Measurements from ENCODE around the gene ITSN2.
"Not testable (repeated sequence)": the region's sequence is repeated elsewhere in the genome, so short reads cannot be mapped to it uniquely, and the experiment has no call there.

The ITSN2 gene

GRCh38 chr2:24210106-24210455 lies 150.3 kb downstream of the ITSN2 start:
- no peak for DNase-seq

DNA sequence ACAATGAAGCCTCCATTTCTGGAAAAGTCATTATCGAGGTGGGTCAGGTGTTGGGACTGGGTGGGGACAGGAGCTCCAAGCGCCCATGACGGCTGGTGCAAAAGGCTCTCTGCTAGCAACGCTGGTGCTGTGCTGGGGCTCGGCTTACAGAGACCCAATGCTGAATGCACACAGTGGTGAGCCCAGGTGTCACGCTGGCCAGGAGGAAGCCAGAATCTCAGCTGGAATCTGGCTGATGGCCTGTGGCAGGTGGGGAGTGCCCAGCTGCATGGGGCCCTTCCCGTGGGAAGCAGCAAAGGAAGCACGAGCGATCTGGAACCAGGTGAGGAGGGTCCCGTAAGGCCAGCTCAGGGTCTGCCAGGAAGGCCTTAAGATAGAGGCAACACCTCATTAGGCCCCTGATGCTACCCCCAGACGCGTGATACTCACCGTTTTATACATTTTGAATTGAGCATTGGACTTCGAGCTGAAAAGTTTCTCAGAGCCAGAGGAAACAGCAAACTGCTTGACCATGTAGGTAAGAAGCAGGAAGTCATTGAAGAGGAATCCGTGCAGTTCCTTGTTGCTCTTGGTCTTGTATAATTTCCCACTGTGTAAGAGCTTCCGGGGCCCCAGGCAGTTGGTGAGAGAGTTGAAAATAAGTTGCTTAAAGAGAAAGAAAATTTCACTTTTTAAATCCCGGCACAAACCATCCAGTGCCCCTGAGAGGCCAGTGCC lies 150.8 kb downstream of the ITSN2 start:
- DNase-seq: no peak

DNA sequence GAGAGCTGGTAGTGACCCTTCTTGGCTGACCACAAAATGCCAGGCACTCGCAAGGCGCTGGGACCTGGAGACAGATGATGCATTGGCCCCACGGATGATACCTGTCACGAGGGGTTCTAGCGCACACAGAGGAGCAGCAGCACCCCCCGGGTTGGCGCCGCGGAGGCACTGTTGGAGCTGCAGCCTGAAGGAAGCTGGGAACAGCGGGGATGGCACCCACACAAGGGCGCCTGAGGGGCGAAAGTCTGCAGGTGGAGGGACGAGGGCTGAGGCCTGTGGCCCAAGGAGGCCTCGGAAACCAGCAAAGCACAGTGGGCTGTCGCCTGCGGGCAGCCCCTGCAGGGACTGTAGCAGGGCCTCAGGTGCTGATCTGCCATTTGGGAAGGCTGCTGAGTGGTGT lies 151.8 kb downstream of the ITSN2 start:
- no peak for DNase-seq

DNA sequence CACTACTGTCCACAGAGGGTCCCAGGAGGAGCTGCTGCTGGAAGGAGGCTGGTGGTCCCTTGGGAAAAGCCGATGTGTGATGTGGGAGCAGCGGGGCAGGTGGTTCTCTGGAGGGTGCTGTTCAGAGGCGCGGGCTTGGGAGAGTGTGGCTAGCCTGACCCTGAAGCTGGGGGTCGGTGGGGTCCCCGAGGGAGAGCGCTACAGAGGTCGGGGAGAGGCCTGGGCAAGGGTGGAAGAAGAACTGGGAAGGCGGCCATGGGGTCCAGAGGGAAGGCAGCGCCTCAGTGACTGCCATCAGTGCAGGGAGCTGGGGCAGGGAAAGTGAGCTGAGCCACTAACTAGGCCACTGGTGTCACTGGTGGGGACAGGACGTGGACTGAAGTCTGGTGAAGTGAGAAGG lies 153.0 kb downstream of the ITSN2 start:
- DNase-seq: no peak

- DNase-seq: no peak
Observed at GRCh38 chr2:24206714-24207113, 153.6 kb downstream of the ITSN2 start.

GRCh38 chr2:24206242-24206641 lies 154.1 kb downstream of the ITSN2 start:
- DNase-seq: no peak

DNA sequence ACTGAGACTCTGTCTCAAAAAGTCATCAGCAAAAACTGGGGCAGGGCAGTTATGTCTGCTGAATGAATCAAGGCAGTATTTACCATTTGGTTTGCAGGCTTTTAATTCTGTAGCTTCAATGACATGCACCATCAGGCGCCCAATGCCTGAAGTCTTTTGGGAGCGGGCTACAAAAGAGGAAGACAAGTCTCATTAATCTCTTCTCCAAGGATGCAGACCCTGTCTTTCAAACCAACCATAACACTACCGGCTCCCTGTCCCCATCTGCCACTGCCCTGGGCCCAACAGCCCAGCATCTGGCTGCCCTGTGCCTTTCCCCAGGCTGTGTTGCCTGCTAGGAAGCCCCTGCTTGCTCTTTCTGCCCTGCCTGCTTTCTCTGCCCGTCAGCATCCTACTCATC lies 155.2 kb downstream of the ITSN2 start:
- DNase-seq: no peak

GRCh38 chr2:24204505-24204904 lies 155.8 kb downstream of the ITSN2 start:
- DNase-seq: no peak

GRCh38 chr2:24203787-24204150 lies 156.6 kb downstream of the ITSN2 start:
- DNase-seq: no peak

GRCh38 chr2:24203029-24203786 lies 157.1 kb downstream of the ITSN2 start:
- no peak for DNase-seq

DNA sequence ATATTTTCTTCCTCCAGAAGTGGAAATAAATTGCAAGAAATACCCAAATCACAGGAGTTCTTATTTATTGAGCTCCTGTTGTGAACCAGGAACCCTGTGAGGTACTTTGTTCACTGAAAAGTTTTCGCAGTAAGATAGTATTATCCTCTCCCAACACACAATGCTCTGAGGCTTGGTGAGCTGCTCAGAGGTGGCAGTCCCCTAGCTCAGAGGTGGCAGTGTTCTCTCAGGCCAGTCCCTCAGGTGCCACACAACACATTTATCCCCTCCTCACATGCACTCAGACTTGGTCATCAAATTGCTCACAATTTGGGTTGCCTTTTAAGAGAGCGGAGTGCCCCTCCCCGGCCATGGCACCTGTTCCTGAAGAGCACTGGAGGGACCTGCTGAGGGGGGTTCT lies 159.5 kb downstream of the ITSN2 start:
- no peak for DNase-seq

DNA sequence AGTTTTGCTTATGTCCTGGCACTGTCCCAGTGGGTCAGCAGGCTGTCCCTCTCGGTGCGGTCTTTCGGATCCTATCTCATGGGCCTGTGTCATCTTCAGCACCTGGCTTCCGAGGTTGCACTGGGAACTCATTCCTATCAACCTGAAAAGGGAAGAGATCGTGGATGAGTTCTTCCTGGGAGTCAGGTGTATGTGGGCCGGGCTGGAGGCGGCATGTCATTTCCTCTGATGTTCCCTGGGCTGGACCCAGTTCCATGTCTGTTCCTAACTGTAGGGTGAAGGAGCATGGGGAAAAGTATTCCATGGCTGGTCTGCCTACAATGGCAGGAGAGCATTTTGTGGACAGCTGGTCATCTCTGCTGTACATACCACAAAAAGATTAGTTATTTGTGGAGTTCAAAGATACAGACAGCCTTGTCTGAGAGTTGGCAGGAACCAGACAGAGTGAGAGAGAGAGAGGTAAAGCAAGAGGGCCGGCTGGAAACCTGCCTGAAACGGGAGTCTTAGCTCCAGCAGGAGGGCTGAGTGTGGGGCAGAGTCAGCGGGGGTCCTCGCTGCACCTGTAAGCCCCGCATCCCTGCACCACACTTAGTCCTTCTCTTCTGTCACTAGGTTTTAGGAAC lies 160.3 kb downstream of the ITSN2 start:
- DNase-seq: no peak

DNA sequence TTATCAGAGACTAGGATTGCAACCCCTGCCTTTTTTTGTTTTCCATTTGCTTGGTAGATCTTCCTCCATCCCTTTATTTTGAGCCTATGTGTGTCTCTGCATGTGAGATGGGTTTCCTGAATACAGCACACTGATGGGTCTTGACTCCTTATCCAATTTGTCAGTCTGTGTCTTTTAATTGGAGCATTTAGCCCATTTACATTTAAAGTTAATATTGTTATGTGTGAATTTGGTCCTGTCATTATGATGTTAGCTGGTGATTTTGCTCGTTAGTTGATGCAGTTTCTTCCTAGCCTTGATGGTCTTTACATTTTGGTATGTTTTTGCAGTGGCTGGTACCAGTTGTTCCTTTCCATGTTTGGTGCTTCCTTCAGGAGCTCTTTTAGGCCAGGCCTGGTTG lies 163.1 kb downstream of the ITSN2 start:
- DNase-seq: not testable (repeated sequence)

DNA sequence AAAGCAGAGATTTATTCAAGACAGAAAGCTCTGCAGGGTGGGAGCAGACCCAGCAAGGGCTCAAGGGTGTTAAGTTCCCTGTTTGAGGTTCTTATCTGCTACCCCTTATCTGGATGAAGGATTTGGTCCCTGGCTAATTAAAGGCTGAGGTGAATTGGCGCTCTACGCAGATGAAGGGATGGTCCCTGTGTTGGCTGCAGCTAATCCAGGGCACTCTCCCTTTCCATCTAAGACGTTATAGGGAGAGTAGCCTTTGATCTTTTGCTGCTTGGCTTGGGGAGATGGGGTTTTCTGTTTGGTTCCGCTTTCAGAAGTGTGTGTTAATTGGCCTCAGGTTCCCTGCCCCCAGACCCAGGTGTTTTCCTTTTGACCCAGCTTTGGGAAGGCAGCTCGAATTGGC lies 168.5 kb downstream of the ITSN2 start:
- no peak for DNase-seq

GRCh38 chr2:24191156-24191555 lies 169.2 kb downstream of the ITSN2 start:
- no peak for DNase-seq

- no peak for DNase-seq
Observed at GRCh38 chr2:24190503-24190902, 169.8 kb downstream of the ITSN2 start.

DNA sequence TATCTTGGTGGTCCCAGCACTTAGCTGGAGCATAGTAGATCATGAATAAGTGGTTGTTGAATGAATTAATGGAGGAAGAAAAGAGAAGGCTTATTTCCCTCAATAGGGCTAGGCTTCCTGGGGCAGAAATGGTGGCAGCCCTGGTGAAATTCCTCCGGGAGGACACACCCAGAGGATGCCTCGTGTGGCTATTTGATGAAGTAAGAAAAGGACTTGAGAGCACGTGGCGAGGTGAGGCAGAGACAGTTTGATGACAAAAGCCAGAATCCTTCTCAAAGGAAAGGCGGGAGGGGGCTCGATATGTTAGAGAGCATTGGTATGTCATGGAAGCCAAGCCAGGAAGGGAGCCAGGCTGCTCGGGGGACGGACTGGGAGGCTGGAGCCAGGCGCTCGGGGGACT lies 170.8 kb downstream of the ITSN2 start:
- no peak for DNase-seq

GRCh38 chr2:24183366-24184069 lies 176.8 kb downstream of the ITSN2 start:
- DNase-seq: no peak

GRCh38 chr2:24182507-24182906 lies 177.8 kb downstream of the ITSN2 start:
- DNase-seq: no peak

GRCh38 chr2:24181849-24182248 lies 178.5 kb downstream of the ITSN2 start:
- DNase-seq: no peak

GRCh38 chr2:24179683-24180082 lies 180.7 kb downstream of the ITSN2 start:
- no peak for DNase-seq

DNA sequence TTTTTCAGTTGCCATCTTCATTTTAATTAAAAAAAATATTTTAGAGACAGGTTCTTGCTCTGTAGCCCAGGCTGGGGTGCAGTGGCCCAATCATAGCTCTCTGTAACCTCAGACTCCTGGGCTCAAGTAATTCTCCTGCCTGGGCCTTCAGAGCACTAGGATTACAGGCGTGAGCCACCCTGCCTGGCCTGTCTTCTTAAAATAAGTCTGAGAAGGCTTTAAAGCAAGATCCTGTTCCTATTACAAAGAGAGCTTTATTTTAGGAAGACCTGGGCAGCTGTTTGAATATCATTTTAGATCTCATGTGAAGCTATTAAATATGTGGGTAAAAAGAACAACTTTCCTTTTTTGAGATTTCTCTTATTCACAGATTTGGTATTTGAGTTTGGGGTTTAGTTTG lies 184.0 kb downstream of the ITSN2 start:
- no peak for DNase-seq

DNA sequence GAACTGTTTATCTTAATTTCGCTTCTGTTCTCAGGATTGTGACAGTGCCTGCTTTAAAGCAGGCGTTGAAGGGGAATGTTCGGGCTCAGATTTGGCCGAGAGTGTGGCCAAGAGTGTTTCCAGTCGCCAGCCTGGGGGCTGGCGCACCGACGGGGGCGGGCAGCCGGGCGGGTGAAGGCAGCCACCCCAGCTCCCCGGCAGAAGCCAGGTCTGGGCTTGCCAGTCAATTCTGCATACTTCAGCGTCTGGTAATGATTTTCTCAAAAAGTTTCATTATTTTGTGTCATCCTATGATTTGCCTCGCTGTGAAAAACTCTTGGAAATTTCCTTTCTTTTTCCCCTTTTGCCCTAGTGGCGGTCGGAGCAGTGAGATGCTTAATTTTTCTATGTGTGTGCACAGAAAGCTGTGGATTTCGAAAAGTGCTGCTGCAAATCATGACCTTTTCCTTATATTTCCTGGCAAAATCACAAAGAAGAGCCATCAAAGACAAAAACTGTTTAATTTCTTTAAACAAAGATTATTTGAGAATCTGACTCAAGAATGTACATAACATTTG lies 184.6 kb downstream of the ITSN2 start:
- DNase-seq: no peak
